HG02642 (cell line): ENCODE results near the gene PADI4.
"Not testable (repeated sequence)": the region's sequence is repeated elsewhere in the genome, so short reads cannot be mapped to it uniquely, and the experiment has no call there.

Source experiments
- ATAC-seq: cut with Tn5 transposase; IDR thresholded peaks from one replicate; pipeline ENCODE4 v1.9.1; 2021; ENCODE audit warnings: mild to moderate bottlenecking; ENCODE audit not compliant: unreplicated experiment, poor library complexity

The PADI4 gene

DNA sequence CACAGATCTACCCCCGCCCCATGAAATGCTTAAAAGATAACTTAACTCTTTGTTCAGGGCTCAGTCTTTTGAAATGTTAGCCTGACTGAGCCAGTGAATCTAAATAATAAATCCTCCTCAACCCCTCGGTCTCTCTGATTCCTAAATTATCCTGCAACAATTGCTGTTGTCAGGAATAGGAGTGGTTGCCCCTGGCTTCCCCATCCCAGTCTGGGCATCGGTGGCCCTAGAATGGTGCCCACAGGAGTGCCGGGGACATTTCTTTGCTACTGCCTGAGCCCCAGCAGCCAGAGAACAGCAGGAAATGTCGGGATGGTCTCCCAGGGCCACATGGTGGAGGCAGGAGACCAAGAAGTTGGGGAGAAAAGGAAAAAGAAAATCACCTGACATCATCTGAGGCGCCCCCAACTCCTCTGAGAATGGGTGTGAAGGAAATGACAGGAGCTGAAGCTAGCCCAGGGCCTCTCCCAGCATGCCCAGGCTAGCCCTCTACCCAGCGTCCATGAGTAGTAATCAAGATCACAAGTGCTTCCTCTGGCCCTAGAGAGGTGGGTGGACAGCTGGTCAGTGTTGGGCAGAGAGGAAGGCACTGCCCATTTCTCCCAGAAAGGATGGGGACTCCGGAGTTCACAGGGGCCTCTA is 1.6 kb downstream of the PADI4 start:
- no peak for ATAC-seq

DNA sequence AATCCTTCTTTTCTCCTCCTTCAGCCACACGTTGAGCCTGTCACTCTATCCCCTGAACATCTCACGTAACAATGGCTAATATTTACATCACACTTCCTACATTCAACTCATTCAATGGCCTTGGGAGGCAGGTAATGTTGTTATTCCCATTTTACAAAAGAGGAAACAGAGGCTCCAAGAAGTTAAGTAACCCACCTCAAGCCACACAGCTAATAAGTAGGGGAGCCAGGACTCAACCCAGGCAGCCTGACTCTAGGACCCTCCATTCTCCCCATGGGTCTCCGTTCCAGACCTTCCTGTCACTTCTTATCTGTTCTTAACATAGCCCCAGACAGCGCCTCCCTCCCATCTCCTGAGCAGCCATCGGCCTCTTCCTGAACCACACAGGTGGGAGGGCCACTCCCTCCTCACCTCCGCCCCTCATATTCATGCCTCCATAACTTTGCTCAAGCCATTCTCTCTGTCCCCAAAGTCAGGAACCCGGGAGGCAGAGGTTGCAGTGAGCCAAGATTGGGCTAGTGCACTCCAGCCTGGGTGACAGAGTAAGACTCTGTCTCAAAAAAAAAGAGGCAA is 2.2 kb downstream of the PADI4 start:
- ATAC-seq = no peak

DNA sequence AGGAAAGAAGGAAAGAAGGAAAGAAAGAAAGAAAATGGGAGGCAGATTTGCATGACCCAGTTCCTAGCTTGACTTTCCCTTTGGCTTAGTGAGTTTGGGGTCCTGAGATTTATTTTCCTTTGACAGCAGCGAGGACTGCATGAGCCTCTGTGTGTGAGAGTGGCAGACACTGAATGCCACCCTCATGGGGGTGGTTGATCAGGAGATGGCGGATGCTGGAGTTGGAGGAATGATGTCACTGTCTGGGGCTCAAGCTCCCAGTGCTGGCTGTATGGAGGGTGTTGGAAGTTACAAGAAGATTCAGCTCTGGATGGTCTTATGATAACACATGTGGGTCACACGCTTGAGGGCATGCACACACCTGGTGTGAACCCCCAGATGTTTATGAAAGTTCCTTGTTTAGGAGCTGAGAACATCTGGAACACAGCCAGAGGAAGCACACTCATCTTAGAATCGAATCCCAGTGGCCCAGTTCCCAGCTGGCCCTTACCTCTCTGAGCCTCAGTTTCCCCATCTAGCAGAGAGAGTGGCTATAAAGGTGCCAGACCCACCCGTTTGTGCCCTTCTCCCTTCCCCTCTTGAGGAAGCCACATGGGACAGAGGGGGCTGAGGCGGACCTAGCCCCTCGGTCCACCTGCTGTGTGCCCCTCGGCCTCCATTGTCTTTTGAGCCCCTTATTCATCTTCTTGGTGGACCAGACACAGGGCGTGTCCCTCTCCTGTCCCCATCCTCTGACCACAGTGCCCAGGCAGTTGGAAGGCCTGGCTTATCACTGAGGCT is 5.7 kb downstream of the PADI4 start:
- no peak for ATAC-seq

GRCh38 chr1:17314491-17314971 is 6.5 kb downstream of the PADI4 start:
- no peak for ATAC-seq

GRCh38 chr1:17315542-17316130 is 7.6 kb downstream of the PADI4 start:
- ATAC-seq = no peak

- no peak for ATAC-seq
These were observed 8.7 kb downstream of the PADI4 start for GRCh38 chr1:17316704-17317103.

DNA sequence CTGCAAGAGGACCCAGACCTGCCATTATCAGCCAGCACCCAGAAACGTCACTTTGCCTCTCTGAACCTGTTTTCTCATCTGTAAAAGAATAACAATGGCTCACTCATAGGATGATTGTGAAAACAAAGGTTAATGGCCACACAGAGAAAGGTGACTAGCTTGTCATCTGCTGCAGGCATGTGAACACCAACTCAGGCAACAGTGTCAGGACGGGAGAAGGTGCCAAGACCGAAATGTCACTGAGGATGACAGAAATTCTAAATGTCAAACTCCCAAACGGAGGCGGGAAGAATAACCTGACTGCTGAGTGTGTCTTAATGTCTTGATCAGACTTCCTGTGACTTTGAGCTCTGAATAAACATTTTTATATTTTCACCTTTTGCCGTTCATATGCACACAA is 10.3 kb downstream of the PADI4 start:
- ATAC-seq = no peak

DNA sequence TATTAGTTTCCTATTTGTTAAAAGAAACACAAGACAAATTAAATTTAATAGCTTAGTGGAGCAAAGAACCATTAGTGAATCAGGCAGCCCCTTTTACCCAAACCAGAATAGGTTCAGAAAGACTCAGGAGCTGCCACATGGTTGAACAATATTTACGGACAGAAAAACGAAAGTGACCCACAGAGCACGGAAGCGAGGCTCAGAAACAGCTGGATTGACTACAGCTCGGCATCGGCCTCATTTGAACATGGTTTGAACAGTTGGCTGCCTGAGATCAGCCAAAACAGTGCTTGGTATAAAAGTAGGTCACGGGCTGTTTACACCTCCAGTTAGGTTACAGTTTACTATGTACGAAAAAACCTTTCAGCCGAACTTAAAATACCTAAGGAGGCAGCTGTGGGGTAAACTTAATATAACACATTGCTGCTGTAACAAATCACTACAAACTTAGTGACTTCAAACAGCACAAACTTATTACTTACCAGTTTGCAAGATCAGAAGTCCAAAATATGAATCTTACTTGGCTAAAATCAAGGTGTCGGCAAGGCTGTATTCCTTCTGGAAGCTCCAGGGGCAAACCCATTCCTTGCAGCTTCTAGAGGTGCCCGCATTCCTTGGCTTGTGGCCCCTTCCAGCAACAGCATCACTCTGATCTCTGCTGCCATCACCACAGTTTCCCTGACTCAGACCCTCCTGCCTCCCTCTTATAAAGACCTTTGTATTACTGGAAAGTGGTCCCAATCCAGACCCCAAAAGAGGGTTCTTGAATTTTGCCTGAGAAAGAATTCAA is 11.8 kb downstream of the PADI4 start:
- ATAC-seq = no peak

DNA sequence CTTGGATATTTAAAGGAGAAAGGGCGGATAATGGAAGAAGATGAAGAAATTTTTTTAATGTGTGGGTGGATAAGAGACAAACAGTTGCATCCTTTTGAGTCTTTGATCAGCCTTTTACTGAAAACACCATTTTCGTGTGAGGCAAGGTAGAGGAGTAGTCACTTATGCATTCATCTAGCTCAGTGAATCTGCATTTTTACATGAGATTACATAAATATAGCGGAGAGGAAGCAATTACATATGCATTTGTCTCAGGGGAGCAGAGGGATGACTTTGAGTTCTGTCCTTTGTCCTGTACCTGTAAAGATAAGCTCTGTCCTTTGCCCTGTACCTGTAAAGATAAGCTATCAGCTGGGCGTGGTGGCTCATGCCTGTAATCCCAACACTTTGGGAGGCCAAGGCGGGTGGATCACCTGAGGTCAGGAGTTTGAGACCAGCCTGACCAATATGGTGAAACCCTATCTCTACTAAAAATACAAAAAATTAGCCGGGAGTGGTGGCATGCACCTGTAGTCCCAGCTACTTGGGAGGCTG is 13.9 kb downstream of the PADI4 start:
- not testable (repeated sequence) for ATAC-seq

GRCh38 chr1:17328855-17329254 is 20.9 kb downstream of the PADI4 start:
- ATAC-seq = no peak

- no peak for ATAC-seq
These were observed 21.6 kb downstream of the PADI4 start for GRCh38 chr1:17329610-17330009.

DNA sequence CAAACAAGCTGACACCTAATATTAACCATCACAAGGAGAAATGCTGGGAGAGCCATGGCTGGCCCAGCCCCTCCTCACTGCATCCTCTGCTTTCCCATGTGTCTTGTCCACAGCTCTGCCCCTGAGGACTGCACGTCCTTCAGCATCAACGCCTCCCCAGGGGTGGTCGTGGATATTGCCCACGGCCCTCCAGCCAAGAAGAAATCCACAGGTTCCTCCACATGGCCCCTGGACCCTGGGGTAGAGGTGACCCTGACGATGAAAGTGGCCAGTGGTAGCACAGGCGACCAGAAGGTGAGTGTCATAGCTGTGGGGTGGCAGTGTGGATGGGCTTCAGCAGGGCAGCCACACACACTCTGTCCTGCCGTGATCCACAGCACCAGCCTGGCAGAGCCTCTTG is 22.9 kb downstream of the PADI4 start:
- ATAC-seq = no peak

- ATAC-seq = no peak
These were observed 25.1 kb downstream of the PADI4 start for GRCh38 chr1:17333081-17333480.

DNA sequence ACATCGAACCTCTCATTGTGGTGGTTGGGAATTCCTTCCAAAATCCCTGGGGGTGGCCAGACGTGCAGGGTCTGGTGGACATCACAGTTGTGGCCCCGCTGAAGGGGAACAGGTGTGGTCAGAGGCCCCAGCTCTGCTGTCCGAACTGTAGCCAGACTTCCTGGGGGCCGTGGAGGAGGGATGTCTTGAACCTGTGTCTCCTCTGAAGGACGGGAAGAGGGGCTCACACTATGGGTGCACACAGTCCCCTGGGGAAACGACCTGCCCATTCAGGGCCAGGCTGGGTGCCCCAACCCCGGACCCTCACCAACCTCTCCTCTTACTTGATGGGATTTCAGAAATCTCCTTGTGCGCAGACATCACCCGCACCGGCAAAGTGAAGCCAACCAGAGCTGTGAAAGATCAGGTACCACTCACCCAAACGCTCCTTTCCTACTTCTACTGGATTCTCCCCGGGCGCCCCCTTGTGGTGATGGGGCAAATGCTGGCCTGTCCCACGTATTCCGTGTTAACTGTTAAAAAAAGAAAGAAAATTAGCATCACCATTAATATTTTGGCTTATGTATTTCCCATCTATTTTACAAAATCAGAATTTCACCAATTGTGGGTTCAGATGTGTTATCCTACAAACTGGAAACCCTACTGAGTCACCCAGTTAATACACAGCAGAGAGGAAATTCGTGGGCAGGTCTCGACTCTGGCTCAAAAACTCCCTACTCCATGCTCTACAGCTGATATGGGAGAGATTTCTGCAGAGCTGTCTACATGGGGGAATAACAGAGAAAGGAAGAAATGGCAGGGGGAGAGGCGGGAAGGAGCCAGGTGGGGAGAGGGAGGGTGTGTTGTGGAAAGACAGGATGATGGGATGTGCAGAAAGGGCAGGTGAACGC is 28.1 kb downstream of the PADI4 start:
- no peak for ATAC-seq

DNA sequence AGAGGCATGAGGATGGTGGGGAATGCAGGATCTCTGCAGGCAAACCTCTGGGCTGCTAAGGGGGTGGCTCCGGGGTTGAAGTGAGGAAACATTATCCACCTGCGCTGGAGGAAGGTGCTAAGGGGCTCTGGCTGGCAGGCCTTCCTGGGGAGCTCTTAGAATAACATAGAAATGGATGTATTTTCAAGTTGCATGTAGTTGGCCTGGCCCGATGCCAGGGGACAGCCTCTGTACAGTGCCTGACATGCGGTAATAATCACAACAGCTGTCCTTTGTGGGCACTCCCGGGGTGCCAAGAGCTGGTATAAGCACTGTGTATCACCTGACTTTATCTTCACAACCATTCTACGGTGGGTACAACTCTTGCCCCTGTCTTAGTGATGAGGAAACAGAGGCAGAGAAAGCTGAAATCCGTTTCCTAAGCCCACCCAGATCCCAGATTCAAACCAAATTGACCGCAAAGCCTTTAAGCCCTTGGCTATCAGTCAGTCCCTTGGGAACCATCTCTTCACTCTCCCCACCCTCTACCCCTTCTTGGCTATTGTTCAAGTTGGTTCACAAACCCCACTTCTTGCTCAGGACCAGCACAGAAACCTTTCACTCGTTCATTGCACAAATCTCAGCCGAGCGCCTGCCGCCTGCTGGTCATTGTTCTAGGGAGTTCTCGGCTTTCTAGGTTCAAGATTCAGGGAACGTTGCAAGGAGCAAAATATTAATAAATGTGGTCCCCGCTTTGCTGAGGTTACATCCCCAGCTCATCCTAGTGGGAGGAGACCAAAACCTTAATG is 30.9 kb downstream of the PADI4 start:
- no peak for ATAC-seq

DNA sequence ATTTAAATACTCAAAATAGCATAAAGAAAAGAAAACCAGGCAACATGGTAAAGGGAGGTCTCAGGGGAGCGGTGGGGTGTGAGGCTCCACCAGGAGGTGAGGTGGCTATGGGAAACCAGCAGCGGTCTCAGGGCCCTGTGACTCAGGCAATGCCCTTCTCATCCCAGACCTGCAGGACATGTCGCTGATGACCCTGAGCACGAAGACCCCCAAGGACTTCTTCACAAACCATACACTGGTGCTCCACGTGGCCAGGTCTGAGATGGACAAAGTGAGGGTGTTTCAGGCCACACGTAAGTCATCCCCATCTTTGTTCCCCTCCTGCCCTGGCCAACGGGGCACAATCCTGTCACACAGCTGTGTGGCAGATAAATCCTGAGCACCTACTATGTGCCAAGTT is 31.5 kb downstream of the PADI4 start:
- no peak for ATAC-seq

GRCh38 chr1:17340358-17340757 is 32.4 kb downstream of the PADI4 start:
- no peak for ATAC-seq

DNA sequence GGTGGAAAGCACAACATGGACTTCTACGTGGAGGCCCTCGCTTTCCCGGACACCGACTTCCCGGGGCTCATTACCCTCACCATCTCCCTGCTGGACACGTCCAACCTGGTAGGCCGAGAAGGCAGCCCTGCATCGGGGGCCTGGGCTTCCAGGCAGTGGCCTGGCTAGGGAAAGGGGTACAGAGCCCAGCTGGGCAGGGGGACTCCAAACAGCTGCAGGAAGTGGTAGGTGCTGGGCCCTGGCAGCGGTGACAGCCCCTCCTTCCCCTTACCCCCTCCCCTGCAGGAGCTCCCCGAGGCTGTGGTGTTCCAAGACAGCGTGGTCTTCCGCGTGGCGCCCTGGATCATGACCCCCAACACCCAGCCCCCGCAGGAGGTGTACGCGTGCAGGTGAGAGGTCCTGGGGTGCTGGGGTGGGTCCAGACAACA is 34.0 kb downstream of the PADI4 start:
- no peak for ATAC-seq
